Pulmonary artery endothelial cell (primary cell): ENCODE measurements around the gene XIST. TPM values are rescaled to one million over a fixed set of nuclear protein-coding genes. Genes with fewer than 3 reads are reported as not detected.
"Not testable (repeated sequence)": the region's sequence is repeated elsewhere in the genome, so short reads cannot be mapped to it uniquely, and the experiment has no call there.

Experiments
- DNase-seq: peaks from one replicate; pipeline ENCODE4 v3.0.0-alpha.2; 2011; ENCODE audit warnings: low read depth, low spot score
- total RNA-seq: library from RNA; depleted of rRNA; stranded (reverse); fragments of >200 nt; gene quantifications from 2 replicates; pipeline ENCODE4 v1.2.3, GENCODE V29; 2014

XIST gene
- total RNA-seq, 1 donor from 2014 or later = not detected

GRCh38 chrX:73817393-73818199 lies 34.9 kb downstream of the XIST start:
- DNase-seq = no peak

GRCh38 chrX:73812256-73812655 lies 40.3 kb downstream of the XIST start:
- no peak for DNase-seq

DNA sequence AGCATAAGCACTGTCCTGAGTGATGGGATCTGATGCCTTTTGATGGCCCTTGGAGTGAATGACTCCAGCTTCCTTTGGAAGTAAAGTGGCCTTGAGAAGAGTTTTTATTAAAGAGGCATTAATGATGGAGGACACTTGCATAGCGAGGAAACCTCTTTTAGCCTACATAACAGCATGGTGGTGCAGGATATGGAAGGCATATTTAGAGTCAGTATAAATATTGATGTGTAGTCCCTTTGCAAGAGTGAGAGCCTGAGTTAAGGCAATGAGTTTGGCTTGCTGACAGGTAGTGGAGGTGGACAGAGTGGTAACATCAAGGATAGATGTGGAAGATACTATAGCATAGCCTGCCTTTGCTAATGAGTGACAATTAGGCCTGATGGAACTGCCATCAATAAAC lies 48.4 kb downstream of the XIST start:
- DNase-seq = not testable (repeated sequence)

DNA sequence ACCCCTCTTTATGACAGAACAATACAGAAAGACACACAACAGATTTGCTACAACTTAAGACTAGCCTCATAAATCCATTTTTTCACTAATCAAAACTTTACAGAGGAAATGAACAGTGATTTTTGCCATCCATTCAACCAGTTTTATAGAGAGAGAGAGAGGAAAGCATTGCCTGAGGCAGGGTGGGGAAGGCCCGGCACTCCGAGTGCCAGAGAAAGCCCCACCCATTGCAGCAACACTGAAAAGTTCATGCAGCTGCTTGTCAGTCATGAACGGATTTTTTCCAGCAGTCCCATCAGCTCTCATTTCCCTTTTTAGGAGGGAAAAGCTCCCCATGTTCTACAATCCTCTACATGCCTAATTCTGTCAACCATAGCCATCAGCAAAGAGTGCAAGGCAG lies 52.6 kb downstream of the XIST start:
- DNase-seq = no peak

DNA sequence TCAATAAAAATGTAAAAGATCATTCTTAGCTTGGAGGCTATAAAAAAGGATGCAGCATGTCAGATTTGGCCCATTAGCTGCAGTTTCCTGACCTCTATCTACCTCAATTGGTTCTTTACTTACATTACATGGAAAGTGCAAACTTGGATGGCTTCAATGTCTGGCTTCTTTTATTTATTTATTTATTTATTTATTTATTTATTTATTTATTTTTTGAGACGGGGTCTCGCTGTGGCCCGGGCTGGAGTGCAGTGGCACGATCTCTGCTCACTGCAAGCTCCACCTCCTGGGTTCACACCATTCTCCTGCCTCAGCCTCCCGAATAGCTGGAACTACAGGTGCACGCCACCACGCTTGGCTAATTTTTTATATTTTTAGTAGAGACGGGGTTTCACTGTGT lies 60.0 kb downstream of the XIST start:
- DNase-seq = not testable (repeated sequence)

DNA sequence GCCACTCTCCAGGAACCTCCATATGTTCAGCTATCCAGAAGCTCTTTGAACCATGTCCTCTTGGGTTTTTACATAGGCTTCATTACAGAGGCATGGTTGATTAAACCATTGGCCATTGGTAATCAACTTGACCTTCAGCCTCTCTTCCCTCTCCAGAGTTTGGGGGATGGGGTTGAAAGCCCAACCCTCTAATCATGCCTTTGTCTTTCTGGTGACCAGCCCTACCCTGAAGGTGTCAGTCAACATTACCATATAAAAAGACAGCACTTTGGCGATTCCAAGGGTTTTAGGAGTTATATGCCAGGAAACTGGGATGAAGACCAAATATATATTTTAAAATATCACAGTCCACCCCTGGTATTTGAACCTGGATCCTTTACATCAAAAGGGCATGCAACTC lies 67.0 kb downstream of the XIST start:
- no peak for DNase-seq
